ENCODE results near the gene CCDC57.

Gene CCDC57

DNA sequence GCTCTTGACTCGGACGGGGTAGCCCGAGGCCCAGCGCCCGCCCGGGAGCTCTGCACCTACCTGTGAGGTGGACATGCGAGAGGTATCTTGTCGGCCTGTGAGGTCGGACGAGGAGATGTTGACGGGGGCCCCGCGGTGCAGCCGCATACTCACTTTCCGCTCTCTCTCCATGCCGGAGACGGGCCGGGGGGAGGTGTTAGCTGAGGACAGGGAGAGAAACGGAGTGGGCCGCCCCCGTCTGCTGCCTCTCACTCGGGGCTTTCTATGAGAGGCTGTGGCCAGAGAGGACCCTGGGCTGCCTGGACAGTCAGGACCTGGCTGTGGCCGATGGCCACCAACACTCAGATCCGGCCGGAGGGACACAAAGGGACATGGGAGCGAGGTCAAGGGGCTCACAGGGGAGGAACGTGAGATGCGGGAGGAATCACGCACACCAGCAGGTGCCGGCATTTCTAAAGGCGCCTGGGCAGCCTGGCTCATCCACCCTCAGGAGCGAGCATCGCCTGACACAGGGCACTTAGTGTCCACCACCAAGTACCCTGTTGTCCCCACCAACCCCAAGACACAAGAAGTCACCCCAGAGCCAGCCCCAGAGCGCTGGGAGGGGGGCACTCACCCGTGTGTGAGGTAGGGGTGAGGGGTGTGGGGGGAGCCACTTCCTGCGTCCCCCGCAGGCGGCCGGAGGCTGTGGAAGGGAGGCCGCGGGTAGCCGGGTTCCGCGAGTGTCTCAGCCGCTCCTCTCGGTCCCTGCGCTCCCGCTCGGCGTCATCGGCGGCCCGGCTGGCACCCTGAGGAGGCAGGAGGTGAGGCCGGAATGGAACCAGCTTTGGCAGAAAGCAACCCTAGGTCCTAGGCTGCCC lies 36.4 kb upstream of the CCDC57 start:
- Mint-ChIP-seq H3K36me3 (peaks cover 96% of the 10 kb centered on the region), H3K4me3 (no peak overlapping the region), H3K4me1 (peaks cover 48% of the 10 kb centered on the region), H3K9me3 (no peaks in the 10 kb centered on the region), H3K27ac (peak overlapping the region; percentile 93)
- ATAC-seq (no peak), DNase-seq (ENCODE audit: low spot score in 2 of 2) (no peak)

DNA sequence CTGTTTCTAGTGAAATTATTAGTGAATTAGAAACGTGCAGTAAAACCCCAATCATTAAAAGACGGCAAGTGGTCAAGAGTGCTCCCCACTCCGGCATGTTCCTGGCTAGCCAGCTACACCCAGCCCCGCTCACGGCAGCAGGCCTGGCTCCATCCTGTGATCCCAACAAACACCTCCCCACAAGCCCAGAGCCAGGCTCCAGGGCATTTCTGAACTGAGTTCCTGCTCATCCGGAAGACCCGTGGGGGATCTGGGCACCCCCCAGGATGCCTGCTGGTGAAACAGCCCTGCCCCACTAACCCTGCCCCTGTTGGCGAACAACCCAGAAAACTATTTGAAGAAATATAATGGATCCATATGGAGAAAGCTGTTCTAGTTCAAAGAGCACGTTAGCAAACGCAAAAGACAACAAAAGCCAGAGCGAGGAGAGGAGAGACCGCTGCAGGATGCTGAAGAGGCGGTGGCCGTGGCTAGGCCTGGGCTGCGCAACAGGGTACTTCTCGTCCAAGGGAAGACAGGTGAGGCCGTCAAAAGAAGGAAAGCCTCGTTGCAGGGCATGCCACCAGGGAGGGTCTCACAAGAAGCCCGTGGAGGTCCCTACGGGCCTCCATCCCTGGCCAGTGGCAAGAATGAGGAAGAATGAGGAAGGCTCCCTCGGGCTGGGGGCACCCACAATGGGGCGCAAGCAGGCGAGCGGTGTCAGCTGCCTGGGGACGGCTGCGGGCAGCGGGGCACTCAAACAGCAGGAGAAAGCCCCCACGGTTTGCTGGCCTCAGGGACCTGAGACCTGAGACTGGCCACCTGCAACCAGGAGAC lies 35.4 kb upstream of the CCDC57 start:
- ATAC-seq (no peak), DNase-seq (ENCODE audit: low spot score in 2 of 2) (no peak)
- Mint-ChIP-seq H3K4me3 (no peak overlapping the region), H3K27ac (peak overlapping the region; percentile 93), H3K36me3 (peaks cover 100% of the 10 kb centered on the region), H3K9me3 (no peaks in the 10 kb centered on the region), H3K4me1 (peaks cover 58% of the 10 kb centered on the region)

DNA sequence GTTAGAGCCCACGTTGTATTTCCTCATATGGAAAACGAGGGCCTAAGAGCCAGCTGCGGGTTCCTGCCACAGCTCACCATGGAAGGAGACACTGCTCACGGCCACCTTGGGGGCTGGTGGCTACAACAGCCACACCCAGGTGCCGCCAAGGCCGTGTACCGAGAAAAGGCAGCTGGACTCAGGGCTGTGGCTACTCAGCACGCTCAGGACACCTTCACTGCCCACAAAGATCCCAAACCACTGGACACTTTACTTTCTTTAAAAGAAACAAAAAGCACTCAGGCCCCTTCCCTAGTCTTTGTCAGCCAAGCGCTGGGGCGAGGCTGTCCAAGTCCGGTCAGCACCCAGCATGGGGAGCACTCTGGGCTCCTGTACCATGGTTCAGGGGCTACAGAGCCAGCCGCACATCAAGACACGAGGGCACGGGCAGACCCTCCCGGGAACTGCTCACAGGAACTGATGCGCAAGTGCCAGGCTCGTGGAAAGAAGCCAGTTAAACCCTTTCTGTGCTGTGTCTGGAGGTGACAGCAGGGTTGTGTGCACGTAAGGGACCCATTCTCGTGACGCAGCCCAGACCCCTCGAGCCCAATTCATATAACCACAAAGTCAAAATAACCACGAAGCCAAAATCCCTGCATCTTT lies 34.7 kb upstream of the CCDC57 start:
- no peak for ATAC-seq
- peaks cover 100% of the 10 kb centered on the region for H3K36me3 Mint-ChIP-seq
- DNase-seq (ENCODE audit: low spot score in 2 of 2) = no peak
- H3K4me3 Mint-ChIP-seq = no peak overlapping the region
- H3K27ac Mint-ChIP-seq = peak overlapping the region; percentile 93
- peaks cover 63% of the 10 kb centered on the region for H3K4me1 Mint-ChIP-seq
- no peaks in the 10 kb centered on the region for H3K9me3 Mint-ChIP-seq

DNA sequence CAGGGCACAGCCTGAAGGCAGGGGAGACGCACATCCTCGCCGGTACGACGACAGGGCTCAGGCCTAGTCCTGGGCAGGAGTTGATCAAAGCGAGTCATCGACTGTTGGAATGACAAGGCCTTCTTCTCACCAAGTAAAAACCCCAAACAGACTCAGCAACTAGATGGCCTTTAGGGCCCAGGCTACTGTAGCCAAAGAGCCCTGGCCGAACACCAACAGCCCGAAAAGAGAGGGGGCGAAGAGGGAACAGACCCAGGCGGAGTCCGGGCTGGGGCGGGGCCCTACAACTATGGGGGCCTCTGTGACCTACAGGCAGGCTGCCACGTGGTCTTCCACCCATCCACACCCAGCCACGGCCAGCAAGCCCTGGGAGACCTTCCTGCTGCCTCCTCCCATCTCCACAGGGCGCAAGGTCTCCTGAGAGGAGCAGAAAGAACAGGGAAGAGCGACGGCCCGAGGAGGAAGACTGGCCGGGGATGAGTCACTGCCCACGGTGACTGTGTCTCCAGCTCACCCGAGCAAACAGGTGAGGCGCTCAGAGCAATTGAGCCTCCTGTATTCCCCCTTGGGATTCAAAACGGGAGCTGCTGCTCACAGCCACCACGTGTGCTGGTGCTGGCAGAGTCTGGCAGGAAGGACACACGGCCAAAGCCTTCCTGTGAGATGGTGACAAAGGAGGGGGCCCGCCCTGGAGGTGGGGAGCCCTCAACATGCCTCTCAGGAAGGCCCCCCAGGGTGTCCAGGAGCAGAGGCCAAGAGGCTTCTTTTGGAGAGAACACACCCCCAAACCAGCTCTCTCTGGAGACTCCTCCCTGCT lies 33.9 kb upstream of the CCDC57 start:
- peak overlapping the region; percentile 93 for H3K27ac Mint-ChIP-seq

DNA sequence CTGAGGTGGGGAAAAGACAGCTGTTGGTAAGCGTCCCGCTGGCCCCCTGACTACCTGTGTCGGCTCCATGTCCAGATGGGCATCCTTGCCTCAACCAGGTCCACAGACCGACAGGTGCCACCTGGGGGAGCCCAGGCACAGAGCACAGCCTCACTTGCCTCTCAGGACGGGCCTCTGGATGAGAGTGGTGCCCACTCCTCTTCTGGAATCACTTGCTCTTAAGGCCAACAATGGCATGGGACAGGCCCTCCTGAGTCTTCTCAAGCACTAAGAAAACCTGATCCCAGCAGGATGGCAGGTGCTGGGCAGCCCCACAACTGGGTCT lies 33.4 kb upstream of the CCDC57 start:
- Mint-ChIP-seq H3K4me3 (no peak overlapping the region), H3K4me1 (peaks cover 73% of the 10 kb centered on the region), H3K9me3 (no peaks in the 10 kb centered on the region), H3K27ac (peak overlapping the region; percentile 93), H3K36me3 (peaks cover 100% of the 10 kb centered on the region)
- DNase-seq (ENCODE audit: low spot score in 2 of 2) (no peak), ATAC-seq (no peak)

More for the DNA sequence above, 33.9 kb upstream of the CCDC57 start:
- Mint-ChIP-seq H3K36me3 (peaks cover 100% of the 10 kb centered on the region), H3K4me1 (peaks cover 68% of the 10 kb centered on the region), H3K4me3 (no peak overlapping the region), H3K9me3 (no peaks in the 10 kb centered on the region)
- ATAC-seq = peak; percentile 17
- no peak for DNase-seq (ENCODE audit: low spot score in 2 of 2)

DNA sequence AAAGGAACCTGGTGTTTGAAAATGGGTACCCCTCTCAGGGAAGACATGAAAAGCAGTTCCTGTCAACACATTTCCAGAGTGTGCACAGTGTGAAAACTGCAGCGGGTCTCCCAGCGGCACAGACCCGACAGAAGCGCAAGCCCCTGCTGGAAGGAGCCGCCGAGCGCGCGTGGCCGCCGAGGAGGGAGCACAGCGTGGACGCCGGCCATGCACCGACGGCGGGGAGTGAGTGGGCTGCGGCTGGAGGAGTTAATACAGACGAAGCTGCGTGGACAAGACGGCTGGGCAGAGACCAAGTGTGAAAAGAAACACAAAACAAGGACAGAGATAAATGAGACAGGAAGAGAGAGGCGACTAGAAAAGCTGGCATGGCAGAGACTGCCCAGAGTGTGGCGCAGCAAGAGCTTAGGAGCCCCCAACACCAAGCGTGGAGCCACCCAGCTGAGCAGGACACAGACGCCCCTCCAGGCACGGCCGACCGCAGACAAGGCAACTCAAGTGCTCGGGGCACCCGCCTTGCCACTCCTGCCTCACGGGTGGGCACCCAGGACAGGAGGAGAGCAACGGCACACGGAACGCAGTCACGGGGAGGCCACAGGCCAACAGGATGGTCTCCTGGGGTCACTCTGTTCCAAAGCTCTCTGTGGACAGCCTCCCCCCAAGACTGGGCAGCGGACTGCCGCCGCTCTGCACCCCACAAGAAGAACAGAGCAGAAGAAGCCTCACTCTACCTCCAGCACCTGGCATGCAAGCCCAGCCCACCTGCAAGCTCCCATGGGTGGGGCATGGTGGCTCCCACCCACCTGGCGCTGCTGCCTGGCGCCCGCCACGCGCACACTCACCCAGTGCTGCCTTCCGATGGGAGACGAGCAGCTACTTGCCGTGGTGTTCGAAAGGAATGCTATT lies 32.7 kb upstream of the CCDC57 start:
- Mint-ChIP-seq H3K4me1 (peaks cover 79% of the 10 kb centered on the region), H3K9me3 (no peaks in the 10 kb centered on the region), H3K36me3 (peaks cover 100% of the 10 kb centered on the region), H3K27ac (peak overlapping the region; percentile 93), H3K4me3 (peak overlapping the region; percentile 26)
- no peak for ATAC-seq
- DNase-seq (ENCODE audit: low spot score in 2 of 2) = no peak

DNA sequence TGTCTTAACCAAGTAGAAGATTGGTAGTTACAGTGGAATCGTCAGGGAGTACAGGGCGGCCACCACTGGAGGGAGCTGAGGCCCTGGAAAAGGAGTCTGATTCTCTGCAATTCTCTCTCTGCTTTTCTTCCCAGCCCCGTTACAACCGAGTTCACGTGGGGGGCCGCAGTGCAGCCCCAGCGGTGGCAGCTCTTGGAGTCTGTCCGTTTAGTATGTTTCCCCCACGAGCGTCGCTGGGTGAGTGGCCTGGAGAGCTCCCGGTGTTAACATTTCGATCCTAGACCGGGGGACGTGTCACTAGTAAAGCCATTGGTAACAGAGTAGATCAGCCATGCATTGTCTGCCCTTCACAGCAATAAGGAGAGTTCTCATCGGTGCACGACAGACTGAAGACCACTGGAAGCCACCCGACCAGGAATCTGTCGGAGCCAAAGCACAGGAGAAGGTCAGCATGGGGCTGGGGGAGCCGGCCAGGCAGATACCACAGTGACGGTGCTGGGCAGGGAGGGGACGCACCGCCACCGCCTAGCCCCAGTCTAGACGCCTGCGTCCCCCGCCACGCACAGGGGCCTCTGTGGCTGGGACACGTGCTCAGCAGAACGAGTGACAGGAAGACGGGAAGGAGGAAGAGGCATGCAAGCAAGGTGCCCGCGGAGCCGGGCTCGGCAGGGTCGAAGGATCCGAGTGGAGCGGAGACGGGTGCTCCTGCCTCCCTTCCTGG lies 31.9 kb upstream of the CCDC57 start:
- peaks cover 100% of the 10 kb centered on the region for H3K36me3 Mint-ChIP-seq
- H3K4me1 Mint-ChIP-seq = peaks cover 87% of the 10 kb centered on the region
- no peak for ATAC-seq

DNA sequence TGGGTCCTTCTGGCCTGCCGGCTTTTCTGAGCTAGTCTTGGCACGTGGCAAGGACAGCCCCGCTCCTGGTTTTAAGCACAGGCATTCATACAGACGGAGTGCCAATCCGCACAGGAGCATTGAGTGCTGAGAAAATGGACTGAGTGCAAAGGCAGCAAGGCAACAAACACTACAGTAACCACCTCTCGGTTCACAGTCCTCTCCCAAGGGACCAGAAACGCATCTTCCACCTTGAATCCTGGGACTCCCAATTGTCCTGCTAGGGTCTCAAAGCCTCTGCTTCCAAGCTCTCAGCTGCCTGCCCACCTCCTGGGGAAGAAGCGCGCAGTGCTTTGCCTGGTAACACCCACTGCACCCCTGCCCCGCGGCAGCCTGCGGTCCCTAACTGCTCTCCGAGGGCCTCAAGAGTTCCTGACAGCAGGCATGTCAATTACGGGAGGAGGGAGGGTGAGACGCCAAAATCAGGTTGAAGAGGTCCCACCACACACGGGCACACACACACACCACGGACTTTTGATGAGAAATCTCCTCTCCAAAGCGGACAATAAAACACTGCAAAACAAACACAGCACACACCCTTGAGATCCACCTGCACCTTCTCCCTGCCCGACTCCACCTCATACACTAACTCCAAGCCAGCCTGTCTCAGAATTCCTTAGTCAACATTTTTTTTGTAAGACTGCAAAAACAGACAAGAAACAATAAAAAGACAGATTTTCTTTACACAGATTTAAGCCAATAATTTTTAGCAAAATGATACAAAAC lies 31.2 kb upstream of the CCDC57 start:
- peaks cover 93% of the 10 kb centered on the region for H3K4me1 Mint-ChIP-seq
- peaks cover 100% of the 10 kb centered on the region for H3K36me3 Mint-ChIP-seq

More for the DNA sequence above, 31.9 kb upstream of the CCDC57 start:
- peak overlapping the region; percentile 93 for H3K27ac Mint-ChIP-seq
- H3K9me3 Mint-ChIP-seq = no peaks in the 10 kb centered on the region
- H3K4me3 Mint-ChIP-seq = peak overlapping the region; percentile 26
- DNase-seq (ENCODE audit: low spot score in 2 of 2) = no peak

DNA sequence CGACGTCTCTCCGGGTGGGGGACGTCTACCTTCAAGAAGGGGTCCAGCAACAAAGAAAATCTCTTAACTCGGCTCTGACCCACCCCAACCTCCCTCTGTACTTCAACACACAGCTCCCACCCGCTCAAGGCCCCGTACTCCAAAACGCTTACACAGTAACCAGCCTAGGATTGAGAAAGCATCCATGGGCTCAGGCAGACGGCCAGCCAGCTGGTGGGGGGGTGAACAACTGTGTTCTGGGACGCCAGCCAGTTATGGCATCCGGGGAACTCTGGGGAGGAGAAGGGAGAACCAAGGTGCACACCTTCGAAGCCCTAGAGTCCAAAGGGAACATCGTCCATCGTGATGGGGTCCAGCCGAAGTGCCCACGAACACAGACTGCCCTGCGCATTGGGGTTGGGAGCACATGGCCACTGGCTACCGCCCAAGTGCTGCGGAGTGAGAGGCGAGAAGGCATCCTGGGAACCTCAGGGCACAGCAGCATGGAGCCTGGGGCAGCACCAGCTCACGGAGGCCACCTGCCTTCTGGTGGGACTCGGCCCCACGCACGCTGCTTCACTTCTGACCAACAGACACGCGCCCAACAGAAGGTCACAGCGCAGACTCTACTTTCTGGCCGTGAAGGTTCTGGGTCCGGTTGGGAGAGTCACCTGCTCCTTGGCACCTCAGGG lies 30.5 kb upstream of the CCDC57 start:
- Mint-ChIP-seq H3K4me3 (no peak overlapping the region), H3K36me3 (peaks cover 100% of the 10 kb centered on the region), H3K9me3 (no peaks in the 10 kb centered on the region), H3K27ac (peak overlapping the region; percentile 93), H3K4me1 (peaks cover 93% of the 10 kb centered on the region)
- ATAC-seq = no peak
- no peak for DNase-seq (ENCODE audit: low spot score in 2 of 2)

More for the DNA sequence above, 31.2 kb upstream of the CCDC57 start:
- ATAC-seq (no peak), DNase-seq (ENCODE audit: low spot score in 2 of 2) (no peak)
- Mint-ChIP-seq H3K4me3 (peak overlapping the region; percentile 26), H3K9me3 (no peaks in the 10 kb centered on the region), H3K27ac (peak overlapping the region; percentile 93)

DNA sequence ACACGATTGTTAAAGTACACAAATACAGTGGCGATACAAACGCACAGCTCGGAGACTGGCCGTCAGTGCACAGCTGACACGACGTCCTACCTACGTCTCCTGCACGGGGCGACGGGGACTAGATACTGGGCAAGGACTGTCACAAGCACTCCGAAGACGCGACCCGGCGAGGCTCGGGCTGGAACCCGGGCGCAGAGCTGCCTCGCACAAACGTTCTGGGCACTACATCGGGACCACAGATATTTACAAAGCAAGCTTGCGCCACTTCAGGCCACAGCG lies 30.0 kb upstream of the CCDC57 start:
- DNase-seq (ENCODE audit: low spot score in 2 of 2) (no peak), ATAC-seq (no peak)
- H3K4me1 Mint-ChIP-seq = peaks cover 93% of the 10 kb centered on the region
- no peak overlapping the region for H3K4me3 Mint-ChIP-seq
- H3K27ac Mint-ChIP-seq = peak overlapping the region; percentile 93
- H3K36me3 Mint-ChIP-seq = peaks cover 100% of the 10 kb centered on the region
- no peaks in the 10 kb centered on the region for H3K9me3 Mint-ChIP-seq

DNA sequence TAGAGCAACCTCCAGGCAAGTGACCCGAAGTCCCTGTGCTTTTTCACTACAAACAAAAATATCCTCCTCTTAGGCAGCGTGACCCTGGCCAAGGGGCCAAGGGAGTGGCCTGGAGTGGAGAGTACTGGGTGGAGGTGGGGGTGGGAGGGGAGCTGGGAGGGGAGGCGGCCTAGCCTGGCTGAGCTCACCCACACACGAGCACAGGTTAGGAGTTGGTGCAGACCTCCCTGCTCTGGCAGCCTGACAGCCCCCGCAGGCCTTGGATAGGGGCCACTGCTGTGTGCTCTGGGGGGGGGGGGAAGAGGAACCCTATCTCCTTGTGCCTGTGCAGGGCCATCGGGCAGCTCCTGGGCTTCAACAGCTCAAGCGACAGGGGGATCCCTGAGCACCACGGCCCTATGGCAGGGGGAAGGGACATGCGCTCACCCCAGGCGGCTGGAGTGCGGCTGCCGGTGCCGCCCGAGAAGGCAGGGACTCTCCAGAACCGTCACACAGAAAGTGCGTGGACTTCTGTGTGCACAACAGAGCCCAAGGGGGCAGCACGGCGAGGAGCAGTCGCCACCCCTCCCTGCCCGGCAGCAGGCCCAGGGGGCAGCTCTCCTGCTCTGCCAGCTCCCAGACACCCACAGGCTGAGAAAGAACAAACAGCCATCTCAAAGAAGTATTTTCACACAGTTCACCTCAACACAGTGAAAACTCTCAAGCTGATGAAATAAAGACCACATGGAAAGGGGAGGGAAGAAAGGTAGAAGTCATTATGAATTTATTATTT lies 29.5 kb upstream of the CCDC57 start:
- no peak for DNase-seq (ENCODE audit: low spot score in 2 of 2)
- Mint-ChIP-seq H3K36me3 (peaks cover 100% of the 10 kb centered on the region), H3K27ac (peak overlapping the region; percentile 93), H3K4me3 (peak overlapping the region; percentile 21), H3K9me3 (no peaks in the 10 kb centered on the region), H3K4me1 (peaks cover 93% of the 10 kb centered on the region)
- ATAC-seq = peak; percentile 2
